HepG2 (cell line): ENCODE data around the gene RGS14. TPM values are rescaled to one million over a fixed set of nuclear protein-coding genes. Genes with fewer than 3 reads are reported as not detected.

ENCODE experiments used
- ELF1 ChIP-seq: sonication (generic); formaldehyde crosslinking; IDR thresholded peaks from 2 replicates; pipeline ENCODE4 v1.4.0; 2020; ENCODE audit warnings: missing genetic modification reagents
- GATAD1 ChIP-seq: IDR thresholded peaks from 2 replicates; pipeline ENCODE4 v1.6.1; 2016; ENCODE audit warnings: missing genetic modification reagents, missing compliant biosample characterization
- HES4 ChIP-seq: sonication (generic); formaldehyde crosslinking; IDR thresholded peaks from 2 replicates; pipeline ENCODE4 v1.9.0; 2021; ENCODE audit warnings: mild to moderate bottlenecking, missing genetic modification reagents, borderline replicate concordance
- HNF1A ChIP-seq, 2 experiments: sonication (generic) in 1 of 2; formaldehyde crosslinking in 1 of 2; IDR thresholded peaks; 2 replicates each; pipeline versions ENCODE4 v1.4.0 to v1.6.1; 2016 to 2020; ENCODE audit warnings: borderline replicate concordance in 1 of 2, low read depth in 1 of 2, mild to moderate bottlenecking in 1 of 2, missing genetic modification reagents in 1 of 2
- KDM5A ChIP-seq: fragments of 200-600 bp; sonication (generic); IDR thresholded peaks from 2 replicates; pipeline ENCODE4 v1.7.0; 2018; ENCODE audit warnings: antibody characterized with exemption, mild to moderate bottlenecking, low read length, borderline replicate concordance
- MYC ChIP-seq: sonication (generic); formaldehyde crosslinking; IDR thresholded peaks from 2 replicates; pipeline ENCODE4 v1.9.0; 2021; ENCODE audit warnings: missing genetic modification reagents, borderline replicate concordance
- NONO ChIP-seq, 2 experiments: fragments of 450-650 bp in 1 of 2; sonication (generic) in 1 of 2; formaldehyde crosslinking in 1 of 2; IDR thresholded peaks in 1 of 2; conservative IDR thresholded peaks in 1 of 2; 2 replicates each; pipeline versions ENCODE4 v1.6.1 to v1.8.0; 2017 to 2022; ENCODE audit warnings: mild to moderate bottlenecking in 1 of 2, missing genetic modification reagents in 1 of 2, moderate library complexity in 1 of 2
- NR2C2 ChIP-seq: sonication (generic); formaldehyde crosslinking; IDR thresholded peaks from 2 replicates; pipeline ENCODE4 v1.4.0; 2020; ENCODE audit warnings: missing genetic modification reagents, mild to moderate bottlenecking, moderate library complexity, borderline replicate concordance
- PHF8 ChIP-seq: sonication (generic); formaldehyde crosslinking; IDR thresholded peaks from 2 replicates; pipeline ENCODE4 v1.5.0; 2020; ENCODE audit warnings: missing genetic modification reagents
- SKIL ChIP-seq: sonication (generic); formaldehyde crosslinking; IDR thresholded peaks from 2 replicates; pipeline ENCODE4 v1.8.0; 2022; ENCODE audit warnings: missing genetic modification reagents, mild to moderate bottlenecking, moderate library complexity, borderline replicate concordance
- TEAD2 ChIP-seq: sonication (generic); formaldehyde crosslinking; IDR thresholded peaks from 2 replicates; pipeline ENCODE4 v1.9.0; 2021; ENCODE audit warnings: missing genetic modification reagents
- TSC22D2 ChIP-seq: sonication (generic); formaldehyde crosslinking; IDR thresholded peaks from 2 replicates; pipeline ENCODE4 v1.5.1; 2020; ENCODE audit warnings: missing genetic modification reagents, mild to moderate bottlenecking, borderline replicate concordance
- ZBTB8A ChIP-seq: sonication (generic); formaldehyde crosslinking; IDR thresholded peaks from 2 replicates; pipeline ENCODE4 v1.4.0; 2020; ENCODE audit warnings: mild to moderate bottlenecking, low read depth, missing genetic modification reagents, borderline replicate concordance
- ZNF138 ChIP-seq: sonication (generic); formaldehyde crosslinking; IDR thresholded peaks from 2 replicates; pipeline ENCODE4 v1.5.0; 2020; ENCODE audit warnings: mild to moderate bottlenecking, low read depth, missing genetic modification reagents
- ZNF234 ChIP-seq: sonication (generic); formaldehyde crosslinking; conservative IDR thresholded peaks from 2 replicates; pipeline ENCODE4 v1.5.1; 2020; ENCODE audit warnings: mild to moderate bottlenecking, missing genetic modification reagents
- ZNF256 ChIP-seq: sonication (generic); formaldehyde crosslinking; conservative IDR thresholded peaks from 2 replicates; pipeline ENCODE4 v1.4.0; 2020; ENCODE audit warnings: missing genetic modification reagents
- ZNF367 ChIP-seq: sonication (generic); formaldehyde crosslinking; IDR thresholded peaks from 2 replicates; pipeline ENCODE4 v1.4.0; 2020; ENCODE audit warnings: missing genetic modification reagents, borderline replicate concordance
- ZNF597 ChIP-seq: sonication (generic); formaldehyde crosslinking; IDR thresholded peaks from 2 replicates; pipeline ENCODE4 v1.5.0; 2020; ENCODE audit warnings: missing genetic modification reagents
- ZNF615 ChIP-seq: sonication (generic); formaldehyde crosslinking; IDR thresholded peaks from 2 replicates; pipeline ENCODE4 v1.5.0; 2020; ENCODE audit warnings: mild to moderate bottlenecking, missing genetic modification reagents, borderline replicate concordance
- ZNF672 ChIP-seq: sonication (generic); formaldehyde crosslinking; IDR thresholded peaks from 2 replicates; pipeline ENCODE4 v1.8.1; 2022; ENCODE audit warnings: missing genetic modification reagents
- ZSCAN31 ChIP-seq: sonication (generic); formaldehyde crosslinking; IDR thresholded peaks from 2 replicates; pipeline ENCODE4 v1.5.0; 2020; ENCODE audit warnings: low read depth, mild to moderate bottlenecking, missing genetic modification reagents
- polyA plus RNA-seq, 8 experiments: library from polyadenylated mRNA; depleted of rRNA in 3 of 8; stranded (reverse) in 7 of 8; unstranded in 1 of 8; fragments of >200 nt; fragmentation: Illumina TruSeq in 4 of 8; extraction: Trizol in 4 of 8; gene quantifications; 2 replicates each; pipeline versions ENCODE4 v1.2.1 to v1.2.3, GENCODE V29; 2011 to 2016; ENCODE audit warnings: low read depth in 4 of 8, missing spikeins in 1 of 8, mixed read lengths in 1 of 8; ENCODE audit not compliant: insufficient read depth in 1 of 8
- total RNA-seq, 5 experiments: library from RNA; depleted of rRNA; stranded (reverse); fragments of >200 nt; fragmentation: Illumina TruSeq; extraction: Trizol; gene quantifications; 2 replicates each; pipeline ENCODE4 v1.2.3, GENCODE V29; 2016; ENCODE audit warnings: low read depth in 1 of 5

The RGS14 gene
- total and polyA plus RNA-seq, 2 of the 13 experiments (the other 11 are each of a cell fraction or from before 2014, with no cell fraction given): 11.1 to 17.2 TPM

GRCh38 chr5:177403792-177404640 is 46.3 kb downstream of the RGS14 start (continued):
- TF ChIP-seq ZNF672 (CRISPR knock-in tag) (no peak), ZNF234 (CRISPR knock-in tag) (no peak), ZNF597 (CRISPR knock-in tag) (no peak), KDM5A (no peak), GATAD1 (CRISPR knock-in tag) (0 out of 2 replicates have a peak, but pooled peaks have one; percentile 36), NR2C2 (no peak), NONO (IDR thresholded peaks at IDR 0.05) (no peak), NONO (CRISPR knock-in tag; conservative IDR thresholded peaks at IDR 0.05) (no peak; the same call in 1 of the 2 replicates), ELF1 (CRISPR knock-in tag) (no peak), ZNF367 (CRISPR knock-in tag) (no peak), ZNF615 (CRISPR knock-in tag) (no peak), PHF8 (peak; percentile 6; the same call in 1 of the 2 replicates), MYC (CRISPR knock-in tag) (peak; percentile 82; the same call in 1 of the 2 replicates), ZNF256 (no peak), TEAD2 (CRISPR knock-in tag) (no peak), ZBTB8A (no peak), ZNF138 (CRISPR knock-in tag) (no peak), HES4 (CRISPR knock-in tag) (no peak), HNF1A (IDR thresholded peaks at IDR 0.05; ENCODE audit: low read depth) (no peak), HNF1A (CRISPR knock-in tag; IDR thresholded peaks at IDR 0.05; ENCODE audit: borderline replicate concordance) (no peak), SKIL (CRISPR knock-in tag) (no peak), TSC22D2 (no peak), ZSCAN31 (CRISPR knock-in tag) (0 out of 2 replicates have a peak, but pooled peaks have one; percentile 38)
